Naive thymus-derived CD8-positive, alpha-beta T cell (primary cell): ENCODE results near the gene GPRIN3. TPM values are rescaled to one million over a fixed set of nuclear protein-coding genes. Genes with fewer than 3 reads are reported as not detected.
A peak's percentile ranks its signal among the peaks of the same experiment; 100 is the strongest.

Experiments used
- ATAC-seq, 2 donors: fragments of 150-1000 bp; cut with Tn5 transposase in 1 of 2; sonication (Bioruptor Pico), chemical (Tn5 transposase) in 1 of 2; 1 replicate in 1 of 2; 2 replicates in 1 of 2; pipeline ENCODE4 v1.10.0; 2021; ENCODE audit warnings: mild to moderate bottlenecking in 2 of 2, moderate library complexity in 2 of 2
- POLR2A ChIA-PET: fragments of 350-600 bp; sonication (Branson Sonifier 250); formaldehyde crosslinking; loops from one replicate; lab custom pipeline; 2021; ENCODE audit warnings: antibody characterized with exemption; lab: Charles Lee
- DNase-seq, 10 donors: peaks; one replicate each; pipeline versions ENCODE4 v3.0.0 to v3.0.0-alpha.2; 2020 to 2022
- H3K27ac Mint-ChIP-seq, 10 donors: one replicate each; pipeline ENCODE4 v1.8.0; 2020 to 2022; ENCODE audit warnings: mild to moderate bottlenecking in 10 of 10, mixed read lengths in 10 of 10, moderate library complexity in 4 of 10, inconsistent platforms in 1 of 10
- H3K27me3 Mint-ChIP-seq, 5 donors: one replicate each; pipeline ENCODE4 v1.8.0; 2021 to 2022; ENCODE audit warnings: mixed read lengths in 5 of 5
- H3K36me3 Mint-ChIP-seq, 3 donors: one replicate each; pipeline ENCODE4 v1.8.0; 2020 to 2022; ENCODE audit warnings: mixed read lengths in 3 of 3, mild to moderate bottlenecking in 2 of 3, inconsistent platforms in 1 of 3
- H3K4me1 Mint-ChIP-seq, 4 donors: one replicate each; pipeline ENCODE4 v1.8.0; 2021 to 2022; ENCODE audit warnings: mixed read lengths in 4 of 4
- H3K4me3 Mint-ChIP-seq, 10 donors: one replicate each; pipeline ENCODE4 v1.8.0; 2020 to 2022; ENCODE audit warnings: mild to moderate bottlenecking in 10 of 10, mixed read lengths in 10 of 10, moderate library complexity in 6 of 10, inconsistent platforms in 1 of 10
- H3K9me3 Mint-ChIP-seq, 9 donors: one replicate each; pipeline ENCODE4 v1.8.0; 2020 to 2022; ENCODE audit warnings: mixed read lengths in 9 of 9, mild to moderate bottlenecking in 3 of 9, inconsistent platforms in 1 of 9, moderate library complexity in 1 of 9
- polyA plus RNA-seq, 3 donors: library from polyadenylated mRNA; unstranded; fragments of 300-500 nt; fragmentation: Illumina TruSeq; gene quantifications; one replicate each; pipeline ENCODE4 v1.2.3, GENCODE V29; 2021
- total RNA-seq, 8 experiments: library from RNA in 2 of 8; stranded (reverse) in 2 of 8; gene quantifications; one replicate each; pipeline ENCODE4 v1.2.3 and lab custom pipeline; 2021 to 2026

GPRIN3 gene
- total and polyA plus RNA-seq, 5 experiments from 2014 or later: 3.3 to 6.5 (median 3.7) TPM

- H3K4me3 Mint-ChIP-seq: peak overlapping the region in 6 of 10 donors; percentile 7 to 67 (median 58)
- POLR2A ChIA-PET: no interaction called here
- no peaks in the 10 kb centered on the region for H3K36me3 Mint-ChIP-seq
These were observed 80.7 kb downstream of the GPRIN3 start for GRCh38 chr4:89226665-89227574.

DNA sequence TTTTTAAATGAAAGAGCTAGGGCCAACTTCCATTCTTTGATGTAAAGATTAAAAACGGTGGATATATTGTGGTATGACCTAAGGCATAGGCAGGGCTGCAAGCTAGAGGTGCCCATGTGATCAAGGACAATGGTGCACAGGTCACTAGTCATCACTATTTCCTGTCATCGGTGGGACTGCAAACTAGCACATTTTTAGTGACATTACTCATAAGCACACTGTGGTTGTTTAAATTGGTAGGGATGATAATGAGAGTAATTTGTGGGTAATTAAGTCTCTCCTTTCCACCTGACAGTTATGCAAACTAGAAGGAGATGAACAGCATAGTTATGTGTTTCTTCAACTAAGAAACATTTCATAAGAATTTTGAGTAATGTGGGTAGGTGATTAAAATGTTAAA lies 85.4 kb downstream of the GPRIN3 start:
- H3K9me3 Mint-ChIP-seq: no peaks in the 10 kb centered on the region
- POLR2A ChIA-PET: no interaction called here
- H3K27ac Mint-ChIP-seq: no peak overlapping the region
- H3K4me1 Mint-ChIP-seq: peaks cover 0 to 2% (median 1%) of the 10 kb centered on the region in 4 donors
- H3K36me3 Mint-ChIP-seq: no peaks in the 10 kb centered on the region
- H3K4me3 Mint-ChIP-seq: no peak overlapping the region
- DNase-seq: no peak
- ATAC-seq: no peak
- H3K27me3 Mint-ChIP-seq: peaks cover 0 to 5% (median 2%) of the 10 kb centered on the region in 5 donors

More at GRCh38 chr4:89226665-89227574, 80.7 kb downstream of the GPRIN3 start:
- Mint-ChIP-seq H3K27ac (peak overlapping the region in 4 of 10 donors; percentile 8 to 68 (median 54)), H3K9me3 (peaks cover 0 to 2% (median 0%) of the 10 kb centered on the region in 9 donors), H3K4me1 (peaks cover 0 to 4% (median 1%) of the 10 kb centered on the region in 4 donors), H3K27me3 (peaks cover 0 to 5% (median 0%) of the 10 kb centered on the region in 5 donors)
- ATAC-seq: peak; percentile 85 to 96
- DNase-seq: peak; percentile 39 to 85 (median 68)

DNA sequence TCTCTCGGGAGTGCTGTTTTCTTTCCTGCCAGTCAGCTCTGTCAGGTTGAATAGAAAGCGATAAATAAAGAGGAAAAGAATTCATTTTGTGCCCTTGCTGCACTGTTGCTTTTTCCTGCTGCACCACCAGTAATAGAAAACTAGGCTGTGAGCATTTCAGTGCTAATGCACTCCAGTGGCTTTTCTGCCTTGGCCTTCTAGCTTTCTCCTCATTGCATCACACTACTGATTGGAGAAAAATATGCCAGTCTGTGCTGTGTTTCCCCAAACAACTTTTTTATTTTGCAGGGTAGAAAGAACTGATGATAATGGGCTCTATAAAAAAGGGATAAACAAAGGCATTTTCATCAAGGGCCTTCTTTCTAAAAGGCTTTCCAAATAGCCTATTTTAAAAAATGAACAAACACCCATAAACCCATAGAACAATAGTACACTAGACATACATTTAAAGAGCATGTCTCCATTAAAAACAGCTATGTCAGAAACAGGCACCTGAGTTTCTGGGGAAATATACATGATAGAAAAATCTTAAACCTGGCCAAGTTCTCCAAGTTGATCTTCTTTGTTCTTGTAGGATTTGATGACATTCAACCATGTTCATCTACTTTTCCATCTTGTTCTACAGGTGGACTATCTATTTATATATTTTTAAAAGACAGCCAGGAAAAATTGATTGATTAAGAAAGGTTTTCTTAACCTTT lies 86.3 kb downstream of the GPRIN3 start:
- POLR2A ChIA-PET: no interaction called here
- ATAC-seq (no peak), DNase-seq (no peak)
- Mint-ChIP-seq H3K27me3 (peaks cover 0 to 5% (median 2%) of the 10 kb centered on the region in 5 donors), H3K9me3 (no peaks in the 10 kb centered on the region), H3K27ac (no peak overlapping the region), H3K4me3 (no peak overlapping the region), H3K4me1 (no peaks in the 10 kb centered on the region), H3K36me3 (no peaks in the 10 kb centered on the region)

GRCh38 chr4:89218587-89218986 lies 89.0 kb downstream of the GPRIN3 start:
- no peak for ATAC-seq
- H3K9me3 Mint-ChIP-seq: peaks cover 0 to 3% (median 0%) of the 10 kb centered on the region in 9 donors
- H3K27ac Mint-ChIP-seq: no peak overlapping the region
- peaks cover 0 to 4% (median 4%) of the 10 kb centered on the region in 5 donors for H3K27me3 Mint-ChIP-seq
- DNase-seq: no peak
- POLR2A ChIA-PET: no interaction called here
- H3K36me3 Mint-ChIP-seq: no peaks in the 10 kb centered on the region
- no peak overlapping the region for H3K4me3 Mint-ChIP-seq
- H3K4me1 Mint-ChIP-seq: no peaks in the 10 kb centered on the region

DNA sequence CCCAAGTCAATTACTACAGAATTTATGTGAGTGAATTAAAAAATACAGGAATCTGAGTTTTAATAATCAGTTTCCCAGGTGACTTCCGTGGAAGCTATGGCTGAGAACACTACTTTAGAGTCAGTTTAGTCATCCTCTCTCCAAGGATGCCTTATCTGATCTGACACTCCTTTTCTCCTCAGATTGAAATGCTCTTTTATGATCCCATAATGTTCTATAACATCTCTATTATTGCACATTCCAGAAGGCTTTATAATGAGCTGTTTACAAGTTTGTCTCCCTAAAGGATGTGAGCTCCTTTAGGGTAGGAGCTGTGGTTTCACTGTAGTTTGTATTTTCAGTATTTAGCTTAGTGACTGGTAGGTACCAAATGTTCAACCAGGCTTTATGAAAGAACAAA lies 90.0 kb downstream of the GPRIN3 start:
- H3K36me3 Mint-ChIP-seq: no peaks in the 10 kb centered on the region
- POLR2A ChIA-PET: no interaction called here
- ATAC-seq (no peak), DNase-seq (no peak)
- H3K27me3 Mint-ChIP-seq: peaks cover under 1 to 12% (median 2%) of the 10 kb centered on the region in 5 donors
- H3K4me1 Mint-ChIP-seq: no peaks in the 10 kb centered on the region
- peaks cover 0 to 3% (median 0%) of the 10 kb centered on the region in 9 donors for H3K9me3 Mint-ChIP-seq
- H3K4me3 Mint-ChIP-seq: no peak overlapping the region
- no peak overlapping the region for H3K27ac Mint-ChIP-seq

GRCh38 chr4:89216866-89217265 lies 90.7 kb downstream of the GPRIN3 start:
- Mint-ChIP-seq H3K27me3 (peaks cover 2 to 12% (median 5%) of the 10 kb centered on the region in 5 donors), H3K27ac (peak overlapping the region in 1 of 10 donors; percentile 16), H3K9me3 (peaks cover 0 to 3% (median 0%) of the 10 kb centered on the region in 9 donors), H3K4me3 (no peak overlapping the region), H3K4me1 (no peaks in the 10 kb centered on the region), H3K36me3 (no peaks in the 10 kb centered on the region)
- no peak for DNase-seq
- POLR2A ChIA-PET: no interaction called here
- ATAC-seq: no peak

- Mint-ChIP-seq H3K9me3 (peaks cover 0 to 3% (median 0%) of the 10 kb centered on the region in 9 donors), H3K27ac (no peak overlapping the region), H3K4me3 (no peak overlapping the region), H3K27me3 (peaks cover 4 to 12% (median 6%) of the 10 kb centered on the region in 5 donors), H3K4me1 (no peaks in the 10 kb centered on the region), H3K36me3 (no peaks in the 10 kb centered on the region)
- POLR2A ChIA-PET: no interaction called here
- DNase-seq: no peak
- no peak for ATAC-seq
These were observed 91.2 kb downstream of the GPRIN3 start for GRCh38 chr4:89216422-89216821.

- Mint-ChIP-seq H3K36me3 (no peaks in the 10 kb centered on the region), H3K4me1 (no peaks in the 10 kb centered on the region), H3K9me3 (peaks cover 0 to 3% (median 0%) of the 10 kb centered on the region in 9 donors), H3K27me3 (peaks cover 5 to 12% (median 6%) of the 10 kb centered on the region in 5 donors), H3K4me3 (no peak overlapping the region), H3K27ac (no peak overlapping the region)
- ATAC-seq: no peak
- POLR2A ChIA-PET: no interaction called here
- DNase-seq: no peak
These were observed 91.9 kb downstream of the GPRIN3 start for GRCh38 chr4:89215736-89216135.

GRCh38 chr4:89214308-89214707 lies 93.3 kb downstream of the GPRIN3 start:
- Mint-ChIP-seq H3K27ac (no peak overlapping the region), H3K9me3 (peaks cover 0 to 7% (median 0%) of the 10 kb centered on the region in 9 donors), H3K4me1 (no peaks in the 10 kb centered on the region), H3K36me3 (no peaks in the 10 kb centered on the region), H3K4me3 (no peak overlapping the region), H3K27me3 (peaks cover 3 to 12% (median 6%) of the 10 kb centered on the region in 5 donors)
- POLR2A ChIA-PET: no interaction called here
- ATAC-seq (no peak), DNase-seq (no peak)

DNA sequence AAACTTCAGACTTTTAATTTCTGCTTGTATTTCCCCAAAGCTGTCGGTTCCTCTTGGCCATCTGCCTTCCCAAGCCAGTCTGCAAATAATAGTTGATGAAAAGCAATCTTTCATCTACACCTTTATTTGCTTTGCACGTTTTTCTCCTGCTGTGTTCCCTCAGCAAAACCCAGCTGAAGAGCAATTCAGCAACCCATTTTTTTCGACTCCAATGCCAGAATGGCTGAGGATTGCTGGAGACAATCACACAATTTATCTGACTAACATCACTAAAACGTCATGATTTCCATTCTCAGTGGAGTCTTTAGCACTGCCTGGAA lies 94.3 kb downstream of the GPRIN3 start:
- DNase-seq (no peak), ATAC-seq (no peak)
- peaks cover 0 to under 1% (median 0%) of the 10 kb centered on the region in 3 donors for H3K36me3 Mint-ChIP-seq
- no peak overlapping the region for H3K4me3 Mint-ChIP-seq
- no peaks in the 10 kb centered on the region for H3K4me1 Mint-ChIP-seq
- POLR2A ChIA-PET: no interaction called here
- no peak overlapping the region for H3K27ac Mint-ChIP-seq
- peaks cover 3 to 12% (median 6%) of the 10 kb centered on the region in 5 donors for H3K27me3 Mint-ChIP-seq
- H3K9me3 Mint-ChIP-seq: peaks cover 0 to 13% (median 2%) of the 10 kb centered on the region in 9 donors

GRCh38 chr4:89212666-89213381 lies 94.8 kb downstream of the GPRIN3 start:
- POLR2A ChIA-PET: no interaction called here
- no peak for DNase-seq
- H3K4me1 Mint-ChIP-seq: no peaks in the 10 kb centered on the region
- no peak overlapping the region for H3K27ac Mint-ChIP-seq
- ATAC-seq: no peak
- H3K9me3 Mint-ChIP-seq: peaks cover 0 to 18% (median 5%) of the 10 kb centered on the region in 9 donors
- H3K4me3 Mint-ChIP-seq: no peak overlapping the region
- H3K27me3 Mint-ChIP-seq: peaks cover 3 to 12% (median 6%) of the 10 kb centered on the region in 5 donors
- H3K36me3 Mint-ChIP-seq: peaks cover 0 to 6% (median 0%) of the 10 kb centered on the region in 3 donors

DNA sequence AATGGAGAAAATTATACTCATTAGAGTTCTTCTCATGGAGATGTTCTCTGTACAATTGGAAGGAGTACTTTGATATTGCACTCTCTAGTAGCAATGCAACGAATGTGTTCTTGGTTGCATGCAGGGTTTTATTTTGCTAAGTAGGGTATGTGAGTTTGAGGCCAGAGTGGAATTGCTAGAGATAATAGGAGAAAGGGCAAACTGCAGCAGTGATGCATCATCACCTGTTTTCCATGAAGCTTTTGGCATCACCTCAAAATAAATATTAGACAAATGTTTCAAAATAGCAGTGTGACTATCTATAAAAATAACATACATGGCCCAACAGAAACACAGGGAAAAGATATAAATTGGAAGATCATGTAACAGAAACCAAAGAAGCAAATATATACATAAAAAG lies 103.0 kb downstream of the GPRIN3 start:
- Mint-ChIP-seq H3K27me3 (peaks cover 0 to 4% (median 0%) of the 10 kb centered on the region in 5 donors), H3K4me1 (no peaks in the 10 kb centered on the region)

More for the DNA sequence above, 103.0 kb downstream of the GPRIN3 start:
- no peak for DNase-seq
- Mint-ChIP-seq H3K27ac (no peak overlapping the region), H3K36me3 (peaks cover 0 to 10% (median 0%) of the 10 kb centered on the region in 3 donors), H3K4me3 (no peak overlapping the region), H3K9me3 (peaks cover 0 to 18% (median 3%) of the 10 kb centered on the region in 9 donors)
- POLR2A ChIA-PET: no interaction called here
- ATAC-seq: no peak
